ENCODE results near the gene FLT3.
A peak's percentile ranks its signal among the peaks of the same experiment; 100 is the strongest.

DNA sequence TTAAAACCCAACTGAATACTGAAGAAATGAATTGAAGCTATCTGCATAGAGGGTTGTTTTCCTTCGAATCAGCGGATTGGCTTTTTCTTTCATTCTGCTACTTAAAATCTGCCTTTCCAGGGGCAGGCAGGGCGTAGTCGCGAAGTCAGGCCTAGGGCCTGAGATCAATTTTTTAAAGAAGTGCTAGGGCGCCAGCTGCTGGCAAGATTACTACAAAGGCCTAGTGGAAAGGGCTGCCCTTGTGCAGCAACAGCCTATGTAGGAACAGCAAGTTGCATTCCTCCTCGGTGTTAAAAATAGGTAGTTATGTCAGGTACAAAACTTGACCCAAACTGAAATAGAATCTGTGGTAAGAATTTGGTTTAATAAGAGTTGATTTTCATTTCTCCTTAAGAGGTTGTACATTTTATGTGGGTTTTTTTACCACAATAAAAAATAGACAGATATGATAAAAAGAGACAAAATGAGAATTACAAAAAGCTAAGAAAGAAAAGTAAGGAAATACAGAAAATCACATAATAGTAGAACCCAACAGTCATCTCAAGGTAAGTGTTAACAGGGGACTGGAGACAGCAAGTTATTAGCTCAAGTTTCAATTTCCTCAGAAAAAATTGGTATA, 102.4 kb downstream of the FLT3 start:
- TF ChIP-seq, protein P1, sequence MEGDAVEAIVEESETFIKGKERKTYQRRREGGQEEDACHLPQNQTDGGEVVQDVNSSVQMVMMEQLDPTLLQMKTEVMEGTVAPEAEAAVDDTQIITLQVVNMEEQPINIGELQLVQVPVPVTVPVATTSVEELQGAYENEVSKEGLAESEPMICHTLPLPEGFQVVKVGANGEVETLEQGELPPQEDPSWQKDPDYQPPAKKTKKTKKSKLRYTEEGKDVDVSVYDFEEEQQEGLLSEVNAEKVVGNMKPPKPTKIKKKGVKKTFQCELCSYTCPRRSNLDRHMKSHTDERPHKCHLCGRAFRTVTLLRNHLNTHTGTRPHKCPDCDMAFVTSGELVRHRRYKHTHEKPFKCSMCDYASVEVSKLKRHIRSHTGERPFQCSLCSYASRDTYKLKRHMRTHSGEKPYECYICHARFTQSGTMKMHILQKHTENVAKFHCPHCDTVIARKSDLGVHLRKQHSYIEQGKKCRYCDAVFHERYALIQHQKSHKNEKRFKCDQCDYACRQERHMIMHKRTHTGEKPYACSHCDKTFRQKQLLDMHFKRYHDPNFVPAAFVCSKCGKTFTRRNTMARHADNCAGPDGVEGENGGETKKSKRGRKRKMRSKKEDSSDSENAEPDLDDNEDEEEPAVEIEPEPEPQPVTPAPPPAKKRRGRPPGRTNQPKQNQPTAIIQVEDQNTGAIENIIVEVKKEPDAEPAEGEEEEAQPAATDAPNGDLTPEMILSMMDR (IDR thresholded peaks at IDR 0.05; ENCODE audit: insufficient read depth, low read length, poor library complexity, severe bottlenecking) = peak; percentile 51
- no peak for TF ChIP-seq EZH2phosphoT487 (conservative IDR thresholded peaks at IDR 0.05; ENCODE audit: low read length)
